Astrocyte of the spinal cord (primary cell): ENCODE data around the gene ASH1L.
"Not testable (repeated sequence)": the region's sequence is repeated elsewhere in the genome, so short reads cannot be mapped to it uniquely, and the experiment has no call there.

Experiments
- DNase-seq: peaks from one replicate; pipeline ENCODE4 v3.0.0; 2011; ENCODE audit warnings: low read depth, low spot score
- H3K4me3 ChIP-seq: 2 replicates; pipeline ENCODE4 v1.5.1; 2011; ENCODE audit warnings: low read depth, mild to moderate bottlenecking, low read length, moderate library complexity
- CTCF ChIP-seq: IDR thresholded peaks from 2 replicates; pipeline ENCODE4 v1.5.1; 2012; ENCODE audit warnings: low read depth, mild to moderate bottlenecking, low read length, inconsistent platforms
- in situ Hi-C: cut with HindIII; loops from 2 replicates; pipeline ENCODE4 v1.10.0; 2017; ENCODE audit warnings: low sequenced_read_pairs

The ASH1L gene

GRCh38 chr1:155295183-155295941, 267.2 kb downstream of the ASH1L start:
- in situ Hi-C loops, result no loop called here
- peak overlapping the region; percentile 2 for H3K4me3 ChIP-seq
- no peak for DNase-seq
- TF ChIP-seq CTCF, result no peak

GRCh38 chr1:155294520-155295182, 268.0 kb downstream of the ASH1L start:
- TF ChIP-seq CTCF, result no peak
- DNase-seq, result no peak
- in situ Hi-C loops, result no loop called here
- no peak overlapping the region for H3K4me3 ChIP-seq

- DNase-seq, result no peak
- no peak for TF ChIP-seq CTCF
- in situ Hi-C loops, result no loop called here
- H3K4me3 ChIP-seq, result no peak overlapping the region
Measured at GRCh38 chr1:155293086-155293749, 269.4 kb downstream of the ASH1L start.

GRCh38 chr1:155291006-155291405, 271.6 kb downstream of the ASH1L start:
- in situ Hi-C loops, H3K4me3 ChIP-seq, DNase-seq: not testable (repeated sequence)

- in situ Hi-C loops, result no loop called here
- DNase-seq, result no peak
- no peak for TF ChIP-seq CTCF
- H3K4me3 ChIP-seq, result no peak overlapping the region
Measured at GRCh38 chr1:155287987-155288543, 274.5 kb downstream of the ASH1L start.

GRCh38 chr1:155286544-155286943, 276.1 kb downstream of the ASH1L start:
- no peak for TF ChIP-seq CTCF
- no peak overlapping the region for H3K4me3 ChIP-seq
- in situ Hi-C loops, result no loop called here

More at GRCh38 chr1:155286544-155286943, 276.1 kb downstream of the ASH1L start:
- DNase-seq, result no peak
